Activated CD8-positive, alpha-beta T cell treated with anti-CD3 and anti-CD28 coated beads, Interleukin-2, amount 10 ng/mL, durations not matched to agents 7 days and 5 days (primary cell): ENCODE results near the gene SCGB1A1. TPM values are rescaled to one million over a fixed set of nuclear protein-coding genes. Genes with fewer than 3 reads are reported as not detected.
"Not testable (repeated sequence)": the region's sequence is repeated elsewhere in the genome, so short reads cannot be mapped to it uniquely, and the experiment has no call there.

ENCODE experiments used
- ATAC-seq: fragments of 150-1000 bp; cut with Tn5 transposase; one replicate; pipeline ENCODE4 v1.10.0; 2021; ENCODE audit warnings: moderate library complexity
- CTCF ChIA-PET: fragments of 350-600 bp; sonication (Branson Sonifier 250); formaldehyde crosslinking; loops from one replicate; lab custom pipeline; 2021; ENCODE audit warnings: antibody characterized with exemption; lab: Charles Lee
- POLR2A ChIA-PET: fragments of 350-600 bp; sonication (Branson Sonifier 250); formaldehyde crosslinking; loops from one replicate; lab custom pipeline; 2021; ENCODE audit warnings: antibody characterized with exemption; lab: Charles Lee
- DNase-seq: peaks from one replicate; pipeline ENCODE4 v3.0.0-alpha.2; 2020
- H3K27ac Mint-ChIP-seq: one replicate; pipeline ENCODE4 v1.8.0; 2021; ENCODE audit warnings: mild to moderate bottlenecking, mixed read lengths
- H3K27me3 Mint-ChIP-seq: one replicate; pipeline ENCODE4 v1.8.0; 2021; ENCODE audit warnings: low read depth, mixed read lengths
- H3K36me3 Mint-ChIP-seq: one replicate; pipeline ENCODE4 v1.8.0; 2021; ENCODE audit warnings: low read depth, mixed read lengths
- H3K4me1 Mint-ChIP-seq: one replicate; pipeline ENCODE4 v1.8.0; 2021; ENCODE audit warnings: low read depth, mixed read lengths
- H3K4me3 Mint-ChIP-seq: one replicate; pipeline ENCODE4 v1.8.0; 2021; ENCODE audit warnings: mild to moderate bottlenecking, mixed read lengths
- H3K9me3 Mint-ChIP-seq: one replicate; pipeline ENCODE4 v1.8.0; 2022; ENCODE audit warnings: mixed read lengths; ENCODE audit not compliant: insufficient read depth
- total RNA-seq, 2 experiments: library from RNA; stranded (reverse); gene quantifications; one replicate each; pipeline ENCODE4 v1.2.3, GENCODE V29; 2021

The SCGB1A1 gene
- total RNA-seq, 2 experiments from 2014 or later = not detected

DNA sequence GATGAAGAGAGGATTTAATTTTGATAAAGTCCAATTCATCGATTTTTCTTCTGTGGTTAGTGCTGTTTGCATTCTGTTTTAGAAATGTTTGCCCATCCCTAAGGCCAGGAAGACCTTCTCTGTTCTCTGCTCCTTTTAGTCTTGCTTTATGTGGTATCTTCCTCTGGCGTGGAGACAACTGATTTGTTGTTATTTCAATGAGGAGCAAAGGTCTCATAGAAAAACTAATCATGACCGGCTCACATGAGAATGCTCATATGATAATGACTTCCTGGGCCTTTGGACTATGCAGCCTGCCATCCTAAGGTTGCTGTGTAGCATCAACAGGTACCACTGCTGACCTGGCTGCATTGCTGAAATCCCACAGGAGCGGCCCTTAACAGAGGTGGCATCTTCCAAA, 19.8 kb downstream of the SCGB1A1 start:
- no peak overlapping the region for H3K27ac Mint-ChIP-seq
- DNase-seq (no peak), ATAC-seq (no peak)
- no peak overlapping the region for H3K4me3 Mint-ChIP-seq
- H3K9me3 Mint-ChIP-seq = no peaks in the 10 kb centered on the region
- ChIA-PET POLR2A (no interaction called here), CTCF (no interaction called here)
- H3K36me3 Mint-ChIP-seq = no peaks in the 10 kb centered on the region
- H3K27me3 Mint-ChIP-seq = peaks cover 2% of the 10 kb centered on the region
- peaks cover 20% of the 10 kb centered on the region for H3K4me1 Mint-ChIP-seq

- Mint-ChIP-seq H3K4me3 (no peak overlapping the region), H3K4me1 (peaks cover 13% of the 10 kb centered on the region), H3K36me3 (no peaks in the 10 kb centered on the region), H3K27ac (no peak overlapping the region), H3K27me3 (peaks cover 7% of the 10 kb centered on the region), H3K9me3 (no peaks in the 10 kb centered on the region)
- POLR2A ChIA-PET = interaction anchor here (1.1 kb wide), 1 partner anchor 134 kb away, joined by 3 read pairs; the partner anchor contains the start of gene EEF1G
- CTCF ChIA-PET = interaction anchor here (1.6 kb wide), 1 partner anchor 15 kb away, joined by 8 read pairs; no protein-coding TSS in a partner anchor
- no peak for ATAC-seq
- no peak for DNase-seq
Measured at GRCh38 chr11:62439785-62440602, 21.2 kb downstream of the SCGB1A1 start.

DNA sequence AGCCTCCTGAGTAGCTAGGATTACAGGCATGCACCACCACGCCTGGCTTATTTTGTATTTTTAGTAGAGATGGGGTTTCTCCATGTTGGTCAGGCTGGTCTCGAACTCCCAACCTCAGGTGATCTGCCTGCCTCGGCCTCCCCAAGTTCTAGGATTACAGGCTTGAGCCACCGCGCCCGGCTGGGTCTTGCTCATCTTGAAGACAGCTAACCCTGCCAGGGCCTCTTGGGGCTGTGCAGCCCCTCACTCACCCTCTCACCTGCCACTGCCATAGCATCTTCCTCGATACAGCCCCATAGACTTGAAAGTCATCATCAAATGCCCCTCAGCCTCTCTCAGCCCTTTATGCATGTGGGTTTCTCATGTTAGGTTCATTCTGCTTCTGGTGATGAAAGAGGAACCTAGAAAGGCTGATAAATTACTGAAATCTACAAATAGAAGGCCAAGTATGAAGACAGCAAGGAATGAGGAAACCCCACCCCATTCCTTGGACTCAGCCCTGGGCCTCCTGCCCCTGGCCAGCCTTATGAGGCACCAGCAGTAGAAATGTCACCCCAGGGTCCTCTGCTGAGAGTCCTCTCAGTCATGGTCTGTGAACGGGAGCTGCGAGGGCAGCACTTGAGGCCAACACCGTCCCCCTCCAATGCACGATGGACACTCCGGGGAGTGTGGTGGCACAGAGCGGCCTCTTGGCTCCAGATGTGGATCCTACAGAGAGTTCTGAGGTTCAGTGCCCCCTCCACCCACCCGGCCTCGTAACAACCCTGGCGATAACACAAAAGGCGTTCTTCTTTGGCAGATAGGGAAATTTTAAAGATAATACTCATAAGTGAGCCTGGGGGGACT, 24.8 kb downstream of the SCGB1A1 start:
- DNase-seq (no peak), ATAC-seq (no peak)
- CTCF ChIA-PET = interaction anchor here (0.8 to 2.9 kb wide), 8 partner anchors 15 to 251 kb away, joined by 3 to 15 read pairs (median 4); no protein-coding TSS in a partner anchor
- Mint-ChIP-seq H3K27me3 (peaks cover 30% of the 10 kb centered on the region), H3K4me1 (peaks cover 3% of the 10 kb centered on the region), H3K4me3 (no peak overlapping the region), H3K36me3 (no peaks in the 10 kb centered on the region), H3K27ac (no peak overlapping the region), H3K9me3 (no peaks in the 10 kb centered on the region)
- POLR2A ChIA-PET = no interaction called here

DNA sequence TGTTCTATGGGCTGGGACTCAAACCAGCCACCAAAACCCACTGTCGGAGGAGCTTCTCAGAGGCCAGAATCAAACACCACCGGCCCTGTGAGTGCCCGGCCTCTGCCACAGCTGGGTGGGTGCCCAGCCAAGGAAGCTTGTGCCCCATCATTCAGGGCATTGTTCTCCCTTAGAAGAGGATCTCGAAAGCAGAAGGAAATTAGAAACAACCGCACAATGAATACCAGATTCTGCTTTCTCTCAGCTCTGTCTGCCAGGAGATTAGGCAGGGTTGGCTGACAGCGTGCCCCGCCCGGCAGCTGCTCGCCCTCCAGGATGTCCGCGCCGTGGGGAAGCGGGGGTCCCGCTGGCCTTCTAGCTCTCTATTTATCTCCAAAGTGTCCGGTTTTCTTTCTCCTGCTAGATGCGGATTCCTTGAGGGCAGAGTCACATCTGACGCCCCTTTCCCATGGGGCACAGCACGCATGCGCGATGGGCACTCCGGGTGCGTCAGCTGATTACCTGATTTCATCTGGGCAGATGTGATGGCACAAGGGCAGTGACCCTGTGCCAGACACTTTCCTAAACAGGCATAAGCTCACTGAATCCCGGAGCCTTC, 25.5 kb downstream of the SCGB1A1 start:
- POLR2A ChIA-PET = no interaction called here
- H3K27me3 Mint-ChIP-seq = peaks cover 30% of the 10 kb centered on the region
- no peaks in the 10 kb centered on the region for H3K36me3 Mint-ChIP-seq
- CTCF ChIA-PET = interaction anchor here (0.8 to 2.9 kb wide), 8 partner anchors 14 to 250 kb away, joined by 3 to 15 read pairs (median 4); no protein-coding TSS in a partner anchor
- peak overlapping the region; percentile 64 for H3K4me3 Mint-ChIP-seq
- no peak overlapping the region for H3K27ac Mint-ChIP-seq
- H3K4me1 Mint-ChIP-seq = peaks cover 3% of the 10 kb centered on the region
- no peaks in the 10 kb centered on the region for H3K9me3 Mint-ChIP-seq
- peak; percentile 32 for DNase-seq
- ATAC-seq = peak; percentile 42

DNA sequence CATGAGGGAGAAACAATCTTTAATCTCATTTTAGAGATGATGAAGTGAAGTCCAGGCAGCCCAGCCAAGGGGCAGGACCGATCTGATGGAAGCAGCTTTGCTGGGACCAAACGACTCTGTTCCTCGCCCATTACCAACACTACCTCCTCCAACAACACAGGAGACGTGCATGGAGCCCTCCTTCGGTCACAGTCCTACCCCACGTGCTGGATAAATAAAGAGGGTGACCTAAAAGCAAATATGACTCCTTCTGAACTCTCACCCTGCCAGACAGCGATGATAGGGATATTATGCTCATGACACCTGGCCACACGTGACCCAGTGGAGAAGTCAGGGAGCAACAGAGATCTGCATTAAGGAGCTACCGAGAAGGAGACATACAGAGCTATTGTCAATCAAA, 26.0 kb downstream of the SCGB1A1 start:
- Mint-ChIP-seq H3K36me3 (no peaks in the 10 kb centered on the region), H3K4me3 (peak overlapping the region; percentile 64), H3K4me1 (peaks cover 3% of the 10 kb centered on the region), H3K9me3 (no peaks in the 10 kb centered on the region), H3K27me3 (peaks cover 30% of the 10 kb centered on the region), H3K27ac (no peak overlapping the region)
- POLR2A ChIA-PET = interaction anchor here (1.1 kb wide), 1 partner anchor 396 kb away, joined by 3 read pairs; no protein-coding TSS in a partner anchor
- DNase-seq = no peak
- CTCF ChIA-PET = interaction anchor here (1.1 to 2.9 kb wide), 6 partner anchors 20 to 115 kb away, joined by 3 to 15 read pairs (median 6); no protein-coding TSS in a partner anchor
- ATAC-seq = no peak

- CTCF ChIA-PET = interaction anchor here (1.1 to 2.9 kb wide), 5 partner anchors 21 to 112 kb away, joined by 3 to 15 read pairs (median 5); no protein-coding TSS in a partner anchor
- H3K36me3 Mint-ChIP-seq = no peaks in the 10 kb centered on the region
- DNase-seq = no peak
- H3K9me3 Mint-ChIP-seq = no peaks in the 10 kb centered on the region
- POLR2A ChIA-PET = interaction anchor here (1.1 kb wide), 1 partner anchor 396 kb away, joined by 3 read pairs; no protein-coding TSS in a partner anchor
- H3K4me1 Mint-ChIP-seq = peaks cover 3% of the 10 kb centered on the region
- no peak overlapping the region for H3K4me3 Mint-ChIP-seq
- no peak for ATAC-seq
- no peak overlapping the region for H3K27ac Mint-ChIP-seq
- peaks cover 30% of the 10 kb centered on the region for H3K27me3 Mint-ChIP-seq
Measured at GRCh38 chr11:62445314-62445740, 26.5 kb downstream of the SCGB1A1 start.

DNA sequence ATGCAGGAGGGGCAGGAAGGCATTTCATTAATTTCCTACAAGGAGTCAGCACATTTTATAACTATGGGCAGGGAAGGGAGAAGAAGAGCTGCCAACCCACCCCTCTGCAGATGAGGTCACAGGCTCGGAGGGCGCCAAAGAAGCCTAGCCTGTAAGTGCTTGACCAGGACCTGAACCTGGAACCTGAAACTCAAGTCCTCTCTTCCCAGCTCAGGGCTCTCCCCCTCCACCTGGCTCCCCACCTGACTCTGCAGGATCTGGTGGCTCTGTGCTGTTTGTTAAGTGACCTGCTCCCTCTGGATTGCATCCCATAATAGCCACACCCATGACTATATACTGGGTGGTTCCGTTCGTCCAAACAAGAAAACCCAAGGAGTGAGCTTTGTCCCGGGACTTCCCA, 27.3 kb downstream of the SCGB1A1 start:
- Mint-ChIP-seq H3K27ac (no peak overlapping the region), H3K4me3 (no peak overlapping the region), H3K27me3 (peaks cover 30% of the 10 kb centered on the region), H3K4me1 (peaks cover 3% of the 10 kb centered on the region), H3K9me3 (no peaks in the 10 kb centered on the region), H3K36me3 (no peaks in the 10 kb centered on the region)
- ChIA-PET POLR2A (interaction anchor here (0.6 kb wide), 1 partner anchor 35 kb away, joined by 3 read pairs; no protein-coding TSS in a partner anchor), CTCF (interaction anchor here (0.9 to 2.9 kb wide), 3 partner anchors 21 to 96 kb away, joined by 4 to 15 read pairs (median 13); no protein-coding TSS in a partner anchor)
- no peak for DNase-seq
- no peak for ATAC-seq

DNA sequence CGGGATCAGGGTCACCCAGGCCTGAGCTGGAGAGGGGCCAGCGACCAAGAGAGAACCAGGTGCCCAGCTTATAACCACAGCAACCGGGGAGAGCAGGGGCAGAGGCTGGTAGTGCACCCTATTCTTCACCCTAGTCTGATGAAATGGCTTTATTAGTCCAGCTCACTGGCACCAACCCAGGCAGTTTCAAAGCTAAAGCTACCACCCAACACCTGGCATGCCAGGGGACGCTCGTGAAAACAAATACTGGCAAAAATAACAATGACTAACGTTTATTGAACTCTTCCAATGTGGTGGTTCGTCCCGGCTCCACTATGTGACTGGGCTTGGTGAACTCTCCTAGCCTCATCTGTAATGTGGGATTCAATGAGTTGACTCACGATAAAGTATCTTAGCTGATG, 30.6 kb downstream of the SCGB1A1 start:
- H3K36me3 Mint-ChIP-seq = no peaks in the 10 kb centered on the region
- H3K27ac Mint-ChIP-seq = no peak overlapping the region
- ChIA-PET CTCF (interaction anchor here (1.3 to 3.3 kb wide), 3 partner anchors 25 to 110 kb away, joined by 3 to 19 read pairs (median 4); no protein-coding TSS in a partner anchor), POLR2A (interaction anchor here (0.6 kb wide), 2 partner anchors 22 to 726 kb away, joined by 3 read pairs; no protein-coding TSS in a partner anchor)
- no peak overlapping the region for H3K4me3 Mint-ChIP-seq
- DNase-seq = no peak
- no peaks in the 10 kb centered on the region for H3K9me3 Mint-ChIP-seq
- peaks cover 2% of the 10 kb centered on the region for H3K4me1 Mint-ChIP-seq
- ATAC-seq = no peak
- H3K27me3 Mint-ChIP-seq = peaks cover 28% of the 10 kb centered on the region

GRCh38 chr11:62449912-62450311, 31.1 kb downstream of the SCGB1A1 start:
- CTCF ChIA-PET = interaction anchor here (1.3 to 3.3 kb wide), 3 partner anchors 25 to 110 kb away, joined by 3 to 19 read pairs (median 4); no protein-coding TSS in a partner anchor
- H3K4me3 Mint-ChIP-seq, ATAC-seq, H3K27ac Mint-ChIP-seq, DNase-seq, H3K4me1 Mint-ChIP-seq, POLR2A ChIA-PET, H3K36me3 Mint-ChIP-seq, H3K9me3 Mint-ChIP-seq: not testable (repeated sequence)
- H3K27me3 Mint-ChIP-seq = peaks cover 24% of the 10 kb centered on the region

DNA sequence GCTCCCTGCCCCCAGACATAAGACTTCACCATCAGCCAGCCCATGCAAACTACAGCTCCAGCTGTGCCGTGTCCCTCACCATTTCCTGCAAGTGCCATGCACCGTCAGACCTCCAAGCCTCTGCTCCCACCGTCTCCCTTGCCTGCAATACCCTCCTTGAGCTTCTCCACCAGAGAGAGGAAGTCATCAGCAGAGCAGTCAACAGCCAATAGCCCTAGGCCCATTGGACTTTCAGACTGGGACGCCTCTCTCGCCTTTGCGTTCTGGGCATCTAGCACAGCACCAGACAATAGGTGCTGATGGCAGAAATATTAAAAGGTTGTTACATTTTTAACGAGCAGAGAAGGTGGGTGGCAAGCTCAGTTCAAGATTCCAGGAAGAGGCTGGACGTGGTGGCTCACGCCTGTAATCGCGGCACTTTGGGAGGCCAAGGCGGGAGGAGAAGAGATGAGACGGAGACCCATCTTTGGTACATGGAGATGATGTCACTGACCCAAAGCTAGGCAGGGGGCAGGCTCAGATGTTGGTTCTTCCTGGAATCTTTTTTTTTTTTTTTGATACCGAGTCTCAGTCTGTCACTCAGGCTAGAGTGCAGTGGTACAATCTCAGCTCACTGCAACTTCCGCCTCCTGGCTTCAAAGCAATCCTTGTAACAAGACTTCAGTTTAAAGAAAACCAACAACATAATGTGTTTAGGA, 31.9 kb downstream of the SCGB1A1 start:
- H3K4me1 Mint-ChIP-seq = no peaks in the 10 kb centered on the region
- ChIA-PET POLR2A (no interaction called here), CTCF (interaction anchor here (3.3 kb wide), 1 partner anchor 26 kb away, joined by 19 read pairs; no protein-coding TSS in a partner anchor)
- H3K27ac Mint-ChIP-seq = no peak overlapping the region
- DNase-seq = no peak
- H3K27me3 Mint-ChIP-seq = peaks cover 20% of the 10 kb centered on the region
- no peak overlapping the region for H3K4me3 Mint-ChIP-seq
- H3K36me3 Mint-ChIP-seq = no peaks in the 10 kb centered on the region
- no peaks in the 10 kb centered on the region for H3K9me3 Mint-ChIP-seq
- no peak for ATAC-seq
